Esophagus squamous epithelium (tissue), 4 donors: ENCODE results near the gene ADAMTS12.

Source experiments
- POLR2A ChIP-seq, 4 donors: fragments of 450-650 bp; IDR thresholded peaks; one replicate each; pipeline ENCODE4 v1.6.1; 2017; ENCODE audit warnings: antibody characterized with exemption in 4 of 4, mild to moderate bottlenecking in 4 of 4, moderate library complexity in 3 of 4
- TF ChIP-seq, protein P1 (sequence below), 6 experiments: fragments of 450-650 bp in 4 of 6; fragments of 200-600 bp in 2 of 6; sonication (generic) in 2 of 6; IDR thresholded peaks; one replicate each; pipeline ENCODE4 v1.5.1; 2016 to 2019; ENCODE audit warnings: antibody characterized with exemption in 6 of 6, mild to moderate bottlenecking in 4 of 6, moderate library complexity in 4 of 6

DNA sequence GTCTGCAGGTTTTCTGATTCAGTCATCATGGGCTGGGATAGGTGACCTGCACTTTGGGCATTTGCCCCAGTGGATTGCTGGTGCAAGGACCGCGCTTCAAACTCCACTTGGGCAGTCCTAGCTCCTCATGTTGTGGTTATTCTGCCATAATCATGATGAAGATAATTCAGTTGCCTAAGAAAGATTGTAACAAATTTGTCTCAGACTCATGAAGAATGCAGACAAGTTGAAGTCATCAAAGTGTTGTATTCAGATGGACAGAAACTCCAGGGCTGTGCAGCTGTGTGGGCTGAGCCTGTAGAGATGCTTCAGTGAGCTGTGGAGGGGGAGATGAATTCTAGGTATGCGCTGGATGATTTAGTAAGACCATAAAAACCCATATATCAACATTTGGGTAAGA lies 412.5 kb downstream of the ADAMTS12 start:
- TF ChIP-seq, protein P1, sequence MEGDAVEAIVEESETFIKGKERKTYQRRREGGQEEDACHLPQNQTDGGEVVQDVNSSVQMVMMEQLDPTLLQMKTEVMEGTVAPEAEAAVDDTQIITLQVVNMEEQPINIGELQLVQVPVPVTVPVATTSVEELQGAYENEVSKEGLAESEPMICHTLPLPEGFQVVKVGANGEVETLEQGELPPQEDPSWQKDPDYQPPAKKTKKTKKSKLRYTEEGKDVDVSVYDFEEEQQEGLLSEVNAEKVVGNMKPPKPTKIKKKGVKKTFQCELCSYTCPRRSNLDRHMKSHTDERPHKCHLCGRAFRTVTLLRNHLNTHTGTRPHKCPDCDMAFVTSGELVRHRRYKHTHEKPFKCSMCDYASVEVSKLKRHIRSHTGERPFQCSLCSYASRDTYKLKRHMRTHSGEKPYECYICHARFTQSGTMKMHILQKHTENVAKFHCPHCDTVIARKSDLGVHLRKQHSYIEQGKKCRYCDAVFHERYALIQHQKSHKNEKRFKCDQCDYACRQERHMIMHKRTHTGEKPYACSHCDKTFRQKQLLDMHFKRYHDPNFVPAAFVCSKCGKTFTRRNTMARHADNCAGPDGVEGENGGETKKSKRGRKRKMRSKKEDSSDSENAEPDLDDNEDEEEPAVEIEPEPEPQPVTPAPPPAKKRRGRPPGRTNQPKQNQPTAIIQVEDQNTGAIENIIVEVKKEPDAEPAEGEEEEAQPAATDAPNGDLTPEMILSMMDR (IDR thresholded peaks at IDR 0.05) = no peak
- no peak for TF ChIP-seq POLR2A (IDR thresholded peaks at IDR 0.05)
